Endothelial cell of umbilical vein (primary cell): ENCODE data around the gene RER1. TPM values are rescaled to one million over a fixed set of nuclear protein-coding genes. Genes with fewer than 3 reads are reported as not detected.
A peak's percentile ranks its signal among the peaks of the same experiment; 100 is the strongest.

Experiments used
- BruUV-seq: library from RNA; stranded (reverse); fragments of 400-500 nt; replicated peaks from 2 replicates; lab custom pipeline; 2021; lab: Mats Ljungman, UMichigan
- CTCF ChIA-PET: fragments of 300-600, 350-600 bp; sonication (Branson Sonifier 250); formaldehyde crosslinking; loops from one replicate; lab custom pipeline; 2021; ENCODE audit warnings: antibody characterized with exemption, inconsistent platforms; lab: Charles Lee
- POLR2A ChIA-PET: fragments of 300-600, 350-600 bp; sonication (Branson Sonifier 250); formaldehyde crosslinking; loops from one replicate; lab custom pipeline; 2021; ENCODE audit warnings: antibody characterized with exemption, inconsistent platforms; lab: Charles Lee
- DNase-seq: peaks from one replicate; pipeline ENCODE4 v3.0.0-alpha.2; 2011; ENCODE audit warnings: low read depth, low spot score
- FAIRE-seq: peaks from 2 replicates; lab custom pipeline; 2011; peaks lifted over from hg19 to GRCh38; lab: Jason Lieb, UNC
- H2AFZ ChIP-seq: 2 replicates; pipeline ENCODE4 v1.6.0; 2012; ENCODE audit warnings: low read depth, low read length, control low read depth, inconsistent platforms
- H3K27ac ChIP-seq: 2 replicates; pipeline ENCODE4 v1.5.1; 2011; ENCODE audit warnings: low read depth, mild to moderate bottlenecking, control low read depth, low read length, moderate library complexity; ENCODE audit not compliant: insufficient read depth
- H3K27me3 ChIP-seq, 2 experiments: 2 replicates each; pipeline versions ENCODE4 v1.6.0 to v1.6.1; 2011; ENCODE audit warnings: low read length in 2 of 2, mixed read lengths in 1 of 2; ENCODE audit not compliant: control insufficient read depth in 2 of 2, insufficient read depth in 2 of 2
- H3K36me3 ChIP-seq, 2 experiments: 2 replicates in 1 of 2; 3 replicates in 1 of 2; pipeline ENCODE4 v1.5.1; 2011; ENCODE audit warnings: low read length in 2 of 2, mild to moderate bottlenecking in 1 of 2, moderate library complexity in 1 of 2; ENCODE audit not compliant: control insufficient read depth in 2 of 2, insufficient read depth in 2 of 2; ENCODE audit errors: extremely low read depth in 1 of 2
- H3K4me1 ChIP-seq: 3 replicates; pipeline ENCODE4 v1.5.1; 2011; ENCODE audit warnings: mild to moderate bottlenecking, low read length; ENCODE audit not compliant: control insufficient read depth, insufficient read depth; ENCODE audit errors: extremely low read depth
- H3K4me2 ChIP-seq: 2 replicates; pipeline ENCODE4 v1.6.1; 2011; ENCODE audit warnings: low read length, control low read depth, mixed read lengths; ENCODE audit not compliant: insufficient read depth
- H3K4me3 ChIP-seq, 3 experiments: fragments of 200-600 bp in 1 of 3; sonication (generic), shearing (Covaris generic) in 1 of 3; replicated peaks in 1 of 3; 2 replicates each; pipeline ENCODE4 v1.5.1; 2011 to 2016; ENCODE audit warnings: control low read depth in 3 of 3, low read length in 3 of 3, mild to moderate bottlenecking in 2 of 3, inconsistent platforms in 1 of 3, low read depth in 1 of 3, moderate library complexity in 1 of 3; ENCODE audit not compliant: insufficient read depth in 1 of 3
- H3K79me2 ChIP-seq: 2 replicates; pipeline ENCODE4 v1.6.0; 2012; ENCODE audit warnings: low read length, inconsistent platforms; ENCODE audit not compliant: control insufficient read depth, insufficient read depth
- H3K9ac ChIP-seq: replicated peaks from 2 replicates; pipeline ENCODE3; 2011; ENCODE audit warnings: low read length, control low read depth; ENCODE audit not compliant: insufficient read depth; ENCODE audit errors: extremely low read depth
- H3K9me1 ChIP-seq: replicated peaks from 3 replicates; pipeline ENCODE4 v1.6.0; 2011; ENCODE audit warnings: mild to moderate bottlenecking, low read length; ENCODE audit not compliant: control insufficient read depth, insufficient read depth; ENCODE audit errors: extremely low read depth
- H3K9me3 ChIP-seq: replicated peaks from 2 replicates; pipeline ENCODE4 v1.5.1; 2012; ENCODE audit warnings: low read length, inconsistent platforms; ENCODE audit not compliant: control insufficient read depth, insufficient read depth
- H4K20me1 ChIP-seq: replicated peaks from 2 replicates; pipeline ENCODE3; 2011; ENCODE audit warnings: mild to moderate bottlenecking, low read length; ENCODE audit not compliant: control insufficient read depth, insufficient read depth; ENCODE audit errors: extremely low read depth
- EZH2 ChIP-seq: IDR thresholded peaks from 2 replicates; pipeline ENCODE4 v1.6.1; 2012; ENCODE audit warnings: borderline replicate concordance, low read depth, mild to moderate bottlenecking, moderate library complexity, low read length, inconsistent platforms; ENCODE audit not compliant: severe bottlenecking
- FOS ChIP-seq: IDR thresholded peaks from 2 replicates; pipeline ENCODE4 v1.6.1; 2011; ENCODE audit warnings: mild to moderate bottlenecking, low read length, moderate library complexity, borderline replicate concordance; ENCODE audit not compliant: insufficient read depth
- GATA2 ChIP-seq: IDR thresholded peaks from 2 replicates; pipeline ENCODE4 v1.7.0; 2011; ENCODE audit warnings: low read depth, mild to moderate bottlenecking, moderate library complexity, mixed read lengths, low read length; ENCODE audit not compliant: insufficient read length, insufficient read depth
- JUN ChIP-seq: IDR thresholded peaks from 2 replicates; pipeline ENCODE4 v1.6.1; 2011; ENCODE audit warnings: borderline replicate concordance, low read depth; ENCODE audit not compliant: insufficient read length, insufficient read depth
- MYC ChIP-seq: IDR thresholded peaks from one replicate; pipeline ENCODE4 v1.6.1; 2011; ENCODE audit warnings: mild to moderate bottlenecking, low read depth, low read length
- POLR2A ChIP-seq: IDR thresholded peaks from 2 replicates; pipeline ENCODE4 v1.6.1; 2012; ENCODE audit warnings: low read depth, mild to moderate bottlenecking, control low read depth, low read length
- POLR2AphosphoS5 ChIP-seq: IDR thresholded peaks from 2 replicates; pipeline ENCODE4 v1.6.1; 2012; ENCODE audit warnings: low read depth, mild to moderate bottlenecking, control low read depth, low read length, moderate library complexity; ENCODE audit not compliant: insufficient read depth
- dilution Hi-C: fragments of 300-500 bp; cut with MboI; formaldehyde crosslinking; loops from one replicate; pipeline ENCODE4 v1.15.0; 2019; ENCODE audit warnings: low sequenced_read_pairs; ENCODE audit not compliant: extremely low pct_ligation_motif_present
- intact Hi-C: fragments of 100-400 bp; cut with micrococcal nuclease; formaldehyde crosslinking; loops from one replicate; pipeline ENCODE4 v1.10.0; 2022
- polyA plus RNA-seq, 4 experiments: library from polyadenylated mRNA; depleted of rRNA in 3 of 4; stranded (reverse) in 3 of 4; unstranded in 1 of 4; fragments of >200 nt; gene quantifications; 2 replicates each; pipeline versions ENCODE4 v1.2.1 to v1.2.3, GENCODE V29; 2011 to 2012; ENCODE audit warnings: missing spikeins in 1 of 4
- total RNA-seq: library from RNA; stranded (reverse); gene quantifications from 2 replicates; pipeline ENCODE4 v1.2.3, GENCODE V29; 2021
- TF ChIP-seq, protein P1 (sequence below), 2 donors: IDR thresholded peaks; 1 replicate in 1 of 2; 2 replicates in 1 of 2; pipeline ENCODE4 v1.5.1; 2011; ENCODE audit warnings: low read length in 2 of 2, mild to moderate bottlenecking in 2 of 2, moderate library complexity in 2 of 2, control low read depth in 1 of 2, inconsistent platforms in 1 of 2, low read depth in 1 of 2; ENCODE audit not compliant: insufficient read depth in 1 of 2; ENCODE audit errors: extremely low read depth in 1 of 2
- TF ChIP-seq, protein P2 (sequence below): IDR thresholded peaks from 2 replicates; pipeline ENCODE4 v1.6.1; 2011; ENCODE audit not compliant: insufficient read depth, insufficient read length

RER1 gene
- total and polyA plus RNA-seq, 2 donors (not counting 3 experiments of a cell fraction or from before 2014, with no cell fraction given), result 179 to 292 TPM

DNA sequence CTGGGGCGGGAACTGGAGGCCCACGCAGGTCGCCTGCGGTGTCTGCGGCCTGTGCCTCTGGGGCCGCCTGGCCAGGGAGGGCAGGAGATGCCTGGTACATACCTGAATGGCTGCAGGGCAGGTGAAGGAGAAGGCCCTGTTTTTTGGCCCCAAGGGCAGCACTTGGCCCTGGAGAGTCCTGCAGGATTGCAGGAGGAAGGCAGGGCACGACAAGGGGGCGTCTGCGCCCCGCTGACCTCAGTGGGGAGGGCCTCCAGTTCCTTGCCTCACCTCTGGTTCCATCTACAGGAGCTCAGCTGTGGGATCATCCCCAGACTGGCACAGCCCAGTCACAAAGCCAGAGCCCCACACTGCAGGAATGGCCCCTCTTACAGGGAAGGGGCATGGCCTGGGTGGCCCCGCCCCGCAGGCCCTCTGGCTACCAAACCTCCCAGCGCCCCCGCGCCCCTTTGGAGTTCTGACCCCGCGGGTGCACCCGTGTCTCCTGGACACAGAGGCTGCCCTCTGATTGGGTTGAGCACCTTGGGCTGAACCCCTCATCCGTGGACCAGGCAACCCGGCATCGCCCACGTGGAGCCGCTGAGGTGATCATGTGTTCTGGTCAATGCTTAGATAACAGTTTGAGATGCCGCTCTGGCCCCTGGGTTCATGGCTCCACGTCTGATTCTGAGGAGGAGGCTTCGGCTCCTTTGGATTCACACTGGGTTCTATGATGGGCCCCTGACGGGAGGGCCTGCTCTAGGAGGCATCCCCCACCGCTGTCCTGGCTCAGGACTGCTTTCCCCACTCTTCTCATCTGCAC, 22.1 kb downstream of the RER1 start:
- ChIA-PET CTCF (interaction anchor here (0.8 to 2.0 kb wide), 11 partner anchors 32 to 1011 kb away, joined by 3 to 34 read pairs (median 5); partner anchors contain the start of gene FAAP20), POLR2A (no interaction called here)
- Histone ChIP-seq H3K79me2 (peaks cover 4% of the 10 kb centered on the region), H4K20me1 (no peaks in the 10 kb centered on the region), H3K9ac (no peak overlapping the region), H3K4me3 (peak overlapping the region in 1 of 3 experiments; percentile 85), H3K9me3 (no peaks in the 10 kb centered on the region), H3K27me3 (no peaks in the 10 kb centered on the region), H3K27ac (no peak overlapping the region), H3K4me1 (peaks cover 10% of the 10 kb centered on the region), H2AFZ (no peak overlapping the region), H3K36me3 (peaks cover 0 to 4% of the 10 kb centered on the region in 2 experiments), H3K9me1 (no peaks in the 10 kb centered on the region), H3K4me2 (peak overlapping the region; percentile 49)
- intact Hi-C loops (loop anchor here (1.0 to 5.0 kb wide), 12 partner anchors 39 to 1011 kb away; partner anchors contain the start of genes PANK4, PRDM16 and PRXL2B), dilution Hi-C loops (no loop called here)
- BruUV-seq, result no TSS peak
- DNase-seq (no peak), FAIRE-seq (peak; percentile 40)
- TF ChIP-seq, protein P1, sequence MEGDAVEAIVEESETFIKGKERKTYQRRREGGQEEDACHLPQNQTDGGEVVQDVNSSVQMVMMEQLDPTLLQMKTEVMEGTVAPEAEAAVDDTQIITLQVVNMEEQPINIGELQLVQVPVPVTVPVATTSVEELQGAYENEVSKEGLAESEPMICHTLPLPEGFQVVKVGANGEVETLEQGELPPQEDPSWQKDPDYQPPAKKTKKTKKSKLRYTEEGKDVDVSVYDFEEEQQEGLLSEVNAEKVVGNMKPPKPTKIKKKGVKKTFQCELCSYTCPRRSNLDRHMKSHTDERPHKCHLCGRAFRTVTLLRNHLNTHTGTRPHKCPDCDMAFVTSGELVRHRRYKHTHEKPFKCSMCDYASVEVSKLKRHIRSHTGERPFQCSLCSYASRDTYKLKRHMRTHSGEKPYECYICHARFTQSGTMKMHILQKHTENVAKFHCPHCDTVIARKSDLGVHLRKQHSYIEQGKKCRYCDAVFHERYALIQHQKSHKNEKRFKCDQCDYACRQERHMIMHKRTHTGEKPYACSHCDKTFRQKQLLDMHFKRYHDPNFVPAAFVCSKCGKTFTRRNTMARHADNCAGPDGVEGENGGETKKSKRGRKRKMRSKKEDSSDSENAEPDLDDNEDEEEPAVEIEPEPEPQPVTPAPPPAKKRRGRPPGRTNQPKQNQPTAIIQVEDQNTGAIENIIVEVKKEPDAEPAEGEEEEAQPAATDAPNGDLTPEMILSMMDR (IDR thresholded peaks at IDR 0.05; ENCODE audit: extremely low read depth in 1 of 2, insufficient read depth in 1 of 2, low read depth in 1 of 2, low read length in 2 of 2), result no peak
- no peak for TF ChIP-seq EZH2
- no peak for TF ChIP-seq GATA2
- TF ChIP-seq FOS, result no peak
- TF ChIP-seq POLR2AphosphoS5, result no peak
- TF ChIP-seq, protein P2, sequence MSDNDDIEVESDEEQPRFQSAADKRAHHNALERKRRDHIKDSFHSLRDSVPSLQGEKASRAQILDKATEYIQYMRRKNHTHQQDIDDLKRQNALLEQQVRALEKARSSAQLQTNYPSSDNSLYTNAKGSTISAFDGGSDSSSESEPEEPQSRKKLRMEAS, result no peak
- no peak for TF ChIP-seq MYC
- TF ChIP-seq POLR2A, result no peak
- no peak for TF ChIP-seq JUN
